HCT116 (cell line): ENCODE data around the gene FABP6. TPM values are rescaled to one million over a fixed set of nuclear protein-coding genes. Genes with fewer than 3 reads are reported as not detected.

Experiments used
- ATAC-seq: fragments of 200-7000 bp; cut with Tn5 transposase; 2 replicates; pipeline ENCODE4 v1.9.1; 2020; ENCODE audit warnings: mild to moderate bottlenecking, moderate library complexity
- BruUV-seq: library from RNA; stranded (reverse); fragments of 400-500 nt; replicated peaks from 2 replicates; lab custom pipeline; 2021; lab: Mats Ljungman, UMichigan
- CTCF ChIA-PET: fragments of 300-600 bp; sonication (Branson Sonifier 250); formaldehyde crosslinking; loops from one replicate; lab custom pipeline; 2021; ENCODE audit warnings: antibody characterized with exemption; lab: Charles Lee
- POLR2A ChIA-PET: fragments of 300-600, 350-600 bp; sonication (Branson Sonifier 250); formaldehyde crosslinking; loops from one replicate; lab custom pipeline; 2021; ENCODE audit warnings: antibody characterized with exemption; lab: Charles Lee
- RAD21 ChIA-PET, 2 experiments: fragments of 300-600 bp; sonication (Branson Sonifier 250); formaldehyde crosslinking; loops; one replicate each; lab custom pipeline; 2023; ENCODE audit warnings: low total read pairs in 2 of 2; ENCODE audit not compliant: uncharacterized antibody in 2 of 2, unreplicated experiment in 2 of 2, low non-redundant PET in 1 of 2; lab: Charles Lee
- DNase-seq: peaks from one replicate; pipeline ENCODE4 v3.0.0-alpha.2; 2010; ENCODE audit warnings: low read depth, low spot score
- H2AFZ ChIP-seq: fragments of 200-600 bp; shearing (Covaris generic), sonication (generic); 2 replicates; pipeline ENCODE4 v1.6.1; 2017; ENCODE audit warnings: low read depth, mixed run types, mixed read lengths, antibody characterized with exemption, low read length; ENCODE audit not compliant: poor library complexity, severe bottlenecking
- H3K27ac ChIP-seq: 2 replicates; pipeline ENCODE4 v1.5.1; 2012; ENCODE audit warnings: low read depth, low read length
- H3K27me3 ChIP-seq: fragments of 200-600 bp; sonication (generic); 2 replicates; pipeline ENCODE4 v1.6.1; 2016; ENCODE audit warnings: mixed run types, low read length, mixed read lengths; ENCODE audit not compliant: insufficient read depth
- H3K36me3 ChIP-seq, 2 experiments: fragments of 200-500 bp in 1 of 2; fragments of 200-600 bp in 1 of 2; sonication (Bioruptor generic) in 1 of 2; sonication (generic) in 1 of 2; 2 replicates each; pipeline versions ENCODE4 v1.5.1 to v1.6.1; 2014 to 2016; ENCODE audit warnings: low read length in 2 of 2, inconsistent platforms in 1 of 2, mixed read lengths in 1 of 2, mixed run types in 1 of 2; ENCODE audit not compliant: insufficient read depth in 2 of 2, control insufficient read depth in 1 of 2
- H3K4me1 ChIP-seq, 2 experiments: fragments of 200-600 bp in 1 of 2; sonication (generic) in 1 of 2; 2 replicates each; pipeline versions ENCODE4 v1.5.1 to v1.6.1; 2012 to 2017; ENCODE audit warnings: low read length in 2 of 2, inconsistent platforms in 1 of 2, mild to moderate bottlenecking in 1 of 2, mixed read lengths in 1 of 2, mixed run types in 1 of 2, moderate library complexity in 1 of 2; ENCODE audit not compliant: insufficient read depth in 2 of 2, control insufficient read depth in 1 of 2
- H3K4me2 ChIP-seq: fragments of 200-600 bp; sonication (generic); 2 replicates; pipeline ENCODE4 v1.6.1; 2017; ENCODE audit warnings: mixed run types, low read length, mixed read lengths
- H3K4me3 ChIP-seq, 2 experiments: fragments of 200-600 bp in 1 of 2; sonication (generic) in 1 of 2; replicated peaks in 1 of 2; 2 replicates each; pipeline ENCODE4 v1.5.1; 2011 to 2016; ENCODE audit warnings: low read length in 2 of 2, control low read depth in 1 of 2, low read depth in 1 of 2, mild to moderate bottlenecking in 1 of 2, mixed read lengths in 1 of 2, mixed run types in 1 of 2
- H3K79me2 ChIP-seq: fragments of 200-600 bp; sonication (generic); 2 replicates; pipeline ENCODE4 v1.6.1; 2017; ENCODE audit warnings: mild to moderate bottlenecking, mixed run types, low read length, moderate library complexity, mixed read lengths; ENCODE audit not compliant: insufficient read depth
- H3K9ac ChIP-seq: fragments of 200-600 bp; sonication (generic); 2 replicates; pipeline ENCODE4 v1.6.1; 2016; ENCODE audit warnings: low read length, mixed read lengths
- H3K9me2 ChIP-seq: fragments of 200-600 bp; sonication (generic), shearing (Covaris generic); 2 replicates; pipeline ENCODE4 v1.6.1; 2017; ENCODE audit warnings: mixed run types, mild to moderate bottlenecking, moderate library complexity; ENCODE audit not compliant: insufficient read depth
- H3K9me3 ChIP-seq, 2 experiments: fragments of 200-500 bp in 1 of 2; fragments of 200-600 bp in 1 of 2; sonication (Bioruptor generic) in 1 of 2; sonication (generic) in 1 of 2; 2 replicates each; pipeline ENCODE4 v1.6.1; 2014 to 2017; ENCODE audit warnings: low read length in 2 of 2, mixed read lengths in 2 of 2, inconsistent platforms in 1 of 2, low read depth in 1 of 2, mild to moderate bottlenecking in 1 of 2, mixed run types in 1 of 2, moderate library complexity in 1 of 2; ENCODE audit not compliant: control insufficient read depth in 1 of 2, insufficient read depth in 1 of 2
- H4K20me1 ChIP-seq: fragments of 200-600 bp; sonication (generic), shearing (Covaris generic); 2 replicates; pipeline ENCODE4 v1.6.1; 2017; ENCODE audit warnings: mixed run types, mild to moderate bottlenecking, moderate library complexity; ENCODE audit not compliant: insufficient read depth
- CEBPB ChIP-seq: IDR thresholded peaks from 2 replicates; pipeline ENCODE4 v1.6.1; 2012; ENCODE audit warnings: low read depth
- CTCF ChIP-seq, 3 experiments: fragments of 200-600 bp in 1 of 3; sonication (generic) in 1 of 3; IDR thresholded peaks in 2 of 3; conservative IDR thresholded peaks in 1 of 3; 2 replicates each; pipeline ENCODE4 v1.5.1; 2012 to 2017; ENCODE audit warnings: low read depth in 2 of 3, low read length in 2 of 3, antibody characterized with exemption in 1 of 3, borderline replicate concordance in 1 of 3, control low read depth in 1 of 3, mild to moderate bottlenecking in 1 of 3, mixed read lengths in 1 of 3, mixed run types in 1 of 3, moderate library complexity in 1 of 3; ENCODE audit not compliant: insufficient read depth in 1 of 3
- EGR1 ChIP-seq: IDR thresholded peaks from 2 replicates; pipeline ENCODE4 v1.6.1; 2012; ENCODE audit warnings: low read depth
- ELF1 ChIP-seq: IDR thresholded peaks from 2 replicates; pipeline ENCODE4 v1.6.1; 2012; ENCODE audit warnings: low read depth, borderline replicate concordance
- EZH2phosphoT487 ChIP-seq: fragments of 200-600 bp; IDR thresholded peaks from 2 replicates; pipeline ENCODE4 v1.6.1; 2018; ENCODE audit warnings: antibody characterized with exemption, borderline replicate concordance
- FOSL1 ChIP-seq: IDR thresholded peaks from 2 replicates; pipeline ENCODE4 v1.6.1; 2012; ENCODE audit warnings: low read depth
- POLR2A ChIP-seq: IDR thresholded peaks from 2 replicates; pipeline ENCODE4 v1.7.0; 2011; ENCODE audit warnings: borderline replicate concordance; ENCODE audit not compliant: insufficient read depth, insufficient read length; ENCODE audit errors: extremely low read depth
- POLR2AphosphoS5 ChIP-seq: IDR thresholded peaks from 2 replicates; pipeline ENCODE4 v1.6.1; 2011; ENCODE audit warnings: mild to moderate bottlenecking, low read depth, low read length, moderate library complexity
- SIN3A ChIP-seq: IDR thresholded peaks from 2 replicates; pipeline ENCODE4 v1.6.1; 2012; ENCODE audit warnings: low read depth
- SP1 ChIP-seq: IDR thresholded peaks from 2 replicates; pipeline ENCODE4 v1.6.1; 2012; ENCODE audit warnings: low read depth
- ZFX ChIP-seq: fragments of 450-650 bp; IDR thresholded peaks from 2 replicates; pipeline ENCODE4 v1.6.1; 2017
- intact Hi-C: fragments of 100-400 bp; cut with micrococcal nuclease; formaldehyde crosslinking; loops from 2 replicates; pipeline ENCODE4 v1.10.0; 2022
- total RNA-seq: library from RNA; stranded (reverse); gene quantifications from one replicate; pipeline ENCODE4 v1.2.1, GENCODE V29; 2021; ENCODE audit not compliant: unreplicated experiment

FABP6 gene
- total RNA-seq, 1 experiment from 2014 or later = 8.5 TPM

DNA sequence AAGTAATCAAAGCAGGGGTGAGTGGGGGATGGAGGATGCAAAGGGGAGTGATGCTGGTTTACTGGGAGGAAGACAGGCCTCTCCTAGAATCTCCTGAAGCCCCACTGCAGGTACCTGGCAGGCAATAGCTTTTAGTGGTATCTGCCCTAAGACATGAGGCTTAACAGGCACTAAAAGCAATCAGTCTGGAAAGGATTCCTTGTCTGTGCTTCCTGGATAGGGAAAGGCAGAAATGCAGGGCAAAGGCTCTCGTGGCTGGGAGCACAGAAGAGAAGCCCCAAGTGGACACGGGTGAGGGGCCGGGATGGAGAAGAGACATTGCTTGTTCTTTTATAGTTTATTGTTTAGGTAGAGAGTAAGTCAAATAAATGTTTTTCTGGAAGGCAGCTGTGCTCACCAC is 43.0 kb downstream of the FABP6 start (continued):
- no peak for TF ChIP-seq EGR1

DNA sequence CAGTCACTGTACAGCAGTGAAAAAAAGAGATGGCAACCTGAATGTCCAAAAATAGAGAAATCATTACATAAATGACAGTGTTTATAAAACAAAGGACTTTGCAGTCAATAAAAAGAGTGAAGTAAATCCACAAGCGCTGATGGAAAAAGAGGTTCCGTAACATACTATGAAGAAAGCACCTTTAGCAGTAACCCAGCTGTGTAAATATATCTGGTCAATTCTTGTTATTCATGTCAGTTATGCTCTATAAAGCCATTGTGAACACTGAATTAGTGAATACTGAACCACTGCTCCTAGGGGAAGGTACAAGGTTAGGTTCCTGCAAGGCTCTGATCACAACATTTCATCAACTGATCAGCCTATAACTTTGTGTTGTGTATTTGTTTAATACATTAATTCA is 43.6 kb downstream of the FABP6 start:
- Histone ChIP-seq H3K4me2 (no peak overlapping the region), H4K20me1 (no peaks in the 10 kb centered on the region), H2AFZ (no peak overlapping the region), H3K27ac (no peak overlapping the region), H3K9ac (no peak overlapping the region), H3K9me2 (no peaks in the 10 kb centered on the region), H3K4me3 (no peak overlapping the region), H3K9me3 (no peaks in the 10 kb centered on the region), H3K27me3 (no peaks in the 10 kb centered on the region), H3K36me3 (no peaks in the 10 kb centered on the region), H3K79me2 (no peaks in the 10 kb centered on the region), H3K4me1 (no peaks in the 10 kb centered on the region)
- ChIA-PET CTCF (no interaction called here), RAD21 (no interaction called here), POLR2A (no interaction called here)
- intact Hi-C loops = no loop called here
- no TSS peak for BruUV-seq
- no peak for ATAC-seq
- TF ChIP-seq POLR2A = no peak
- TF ChIP-seq CTCF (IDR thresholded peaks at IDR 0.05 in 2 of 3, conservative IDR thresholded peaks at IDR 0.05 in 1 of 3; ENCODE audit: borderline replicate concordance in 1 of 3, insufficient read depth in 1 of 3, low read depth in 2 of 3, low read length in 2 of 3) = no peak
- no peak for TF ChIP-seq EGR1
- no peak for TF ChIP-seq POLR2AphosphoS5
- no peak for TF ChIP-seq SIN3A
- no peak for TF ChIP-seq FOSL1
- TF ChIP-seq ELF1 = no peak
- no peak for TF ChIP-seq ZFX
- TF ChIP-seq SP1 = no peak
- TF ChIP-seq CEBPB = no peak
- TF ChIP-seq EZH2phosphoT487 = no peak
- DNase-seq = no peak
